Panc1 (cell line): ENCODE measurements around the gene PDZD2. TPM values are rescaled to one million over a fixed set of nuclear protein-coding genes. Genes with fewer than 3 reads are reported as not detected.

Source experiments
- ATAC-seq: fragments of 200-7000 bp; cut with Tn5 transposase; 2 replicates; pipeline ENCODE4 v1.9.1; 2020; ENCODE audit warnings: mild to moderate bottlenecking, moderate library complexity
- BruUV-seq: library from RNA; stranded (reverse); fragments of 400-500 nt; replicated peaks from 2 replicates; lab custom pipeline; 2021; lab: Mats Ljungman, UMichigan
- CTCF ChIA-PET: fragments of 300-600 bp; sonication (Branson Sonifier 250); formaldehyde crosslinking; loops from one replicate; lab custom pipeline; 2022; ENCODE audit warnings: antibody characterized with exemption; lab: Charles Lee
- POLR2A ChIA-PET: fragments of 300-600 bp; sonication (Branson Sonifier 250); formaldehyde crosslinking; loops from one replicate; lab custom pipeline; 2022; ENCODE audit warnings: antibody characterized with exemption; lab: Charles Lee
- DNase-seq: peaks from one replicate; pipeline ENCODE4 v3.0.0-alpha.2; 2010; ENCODE audit warnings: low read depth, low spot score
- H3K27ac ChIP-seq: 2 replicates; pipeline ENCODE4 v1.5.1; 2011; ENCODE audit warnings: mild to moderate bottlenecking, low read length, inconsistent platforms
- H3K27me3 ChIP-seq: fragments of 200-500 bp; sonication (Bioruptor generic); 2 replicates; pipeline ENCODE4 v1.6.0; 2014; ENCODE audit warnings: low read length, inconsistent platforms; ENCODE audit not compliant: control insufficient read depth, insufficient read depth
- H3K36me3 ChIP-seq: fragments of 200-500 bp; sonication (Bioruptor generic); 2 replicates; pipeline ENCODE4 v1.5.1; 2014; ENCODE audit warnings: inconsistent platforms, mild to moderate bottlenecking, low read length, moderate library complexity; ENCODE audit not compliant: control insufficient read depth, insufficient read depth
- H3K4me1 ChIP-seq: 2 replicates; pipeline ENCODE4 v1.5.1; 2011; ENCODE audit warnings: inconsistent platforms, mild to moderate bottlenecking, low read length, moderate library complexity; ENCODE audit not compliant: control insufficient read depth, insufficient read depth
- H3K4me3 ChIP-seq, 2 experiments: 2 replicates each; pipeline ENCODE4 v1.5.1; 2011 to 2012; ENCODE audit warnings: low read depth in 2 of 2, low read length in 2 of 2, mild to moderate bottlenecking in 2 of 2, inconsistent platforms in 1 of 2, moderate library complexity in 1 of 2
- H3K9me3 ChIP-seq: fragments of 200-500 bp; sonication (Bioruptor generic); 2 replicates; pipeline ENCODE4 v1.5.1; 2014; ENCODE audit warnings: low read depth, mild to moderate bottlenecking, inconsistent platforms, low read length, moderate library complexity; ENCODE audit not compliant: control insufficient read depth, insufficient read depth
- POLR2AphosphoS5 ChIP-seq: IDR thresholded peaks from 2 replicates; pipeline ENCODE4 v1.6.1; 2012; ENCODE audit warnings: mild to moderate bottlenecking, low read depth, low read length, moderate library complexity
- REST ChIP-seq, 2 experiments: IDR thresholded peaks; 2 replicates each; pipeline ENCODE4 v1.6.1; 2011 to 2012; ENCODE audit warnings: low read depth in 2 of 2, control low read depth in 1 of 2, low read length in 1 of 2, mild to moderate bottlenecking in 1 of 2, moderate library complexity in 1 of 2; ENCODE audit not compliant: insufficient read depth in 1 of 2
- SIN3A ChIP-seq: IDR thresholded peaks from 2 replicates; pipeline ENCODE4 v1.6.1; 2012; ENCODE audit warnings: low read depth, mild to moderate bottlenecking, low read length, moderate library complexity, borderline replicate concordance; ENCODE audit not compliant: insufficient read depth
- TCF7L2 ChIP-seq: IDR thresholded peaks from 2 replicates; pipeline ENCODE4 v1.6.1; 2011; ENCODE audit warnings: mild to moderate bottlenecking, low read depth, low read length, inconsistent platforms
- in situ Hi-C: cut with HindIII; loops from 2 replicates; pipeline ENCODE4 v1.10.0; 2016; ENCODE audit warnings: low sequenced_read_pairs, low pct_unique_long_range_greater_than_20kb
- intact Hi-C: fragments of 100-400 bp; cut with micrococcal nuclease; formaldehyde crosslinking; loops from one replicate; pipeline ENCODE4 v1.10.0; 2022; ENCODE audit not compliant: unreplicated experiment
- total RNA-seq: library from RNA; stranded (reverse); gene quantifications from one replicate; pipeline ENCODE4 v1.2.1, GENCODE V29; 2021; ENCODE audit not compliant: unreplicated experiment
- TF ChIP-seq, protein P1 (sequence below): fragments of 450-650 bp; IDR thresholded peaks from 2 replicates; pipeline ENCODE4 v1.5.1; 2017; ENCODE audit warnings: mild to moderate bottlenecking

PDZD2 gene
- total RNA-seq, 1 experiment from 2014 or later, result 0.10 TPM

DNA sequence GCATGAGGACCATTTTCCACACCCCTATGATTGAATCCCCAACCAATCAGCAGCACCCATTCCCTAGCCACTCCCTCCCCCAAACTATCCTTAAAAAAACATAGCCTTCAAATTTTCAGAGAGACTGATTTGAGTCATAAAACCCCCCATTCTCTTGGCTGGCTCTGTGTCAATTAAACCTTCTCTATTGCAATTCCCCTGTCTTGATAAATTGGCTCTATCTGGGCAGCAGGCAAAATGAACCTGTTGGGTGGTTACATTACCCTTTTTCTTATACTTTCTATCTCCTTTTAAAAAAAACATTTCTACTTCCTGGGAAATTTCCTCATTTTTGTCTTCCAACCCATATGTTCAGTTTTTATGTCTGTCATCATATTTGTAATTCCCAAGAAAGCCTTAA is 220.2 kb downstream of the PDZD2 start:
- peaks cover 9% of the 10 kb centered on the region for H3K4me1 ChIP-seq
- H3K36me3 ChIP-seq, result no peaks in the 10 kb centered on the region
- BruUV-seq, result no TSS peak
- DNase-seq (no peak), ATAC-seq (no peak)
- POLR2A ChIA-PET, result no interaction called here
- intact Hi-C loops, result no loop called here
- no peak overlapping the region for H3K4me3 ChIP-seq
- peaks cover 10% of the 10 kb centered on the region for H3K27me3 ChIP-seq
- TF ChIP-seq, protein P1, sequence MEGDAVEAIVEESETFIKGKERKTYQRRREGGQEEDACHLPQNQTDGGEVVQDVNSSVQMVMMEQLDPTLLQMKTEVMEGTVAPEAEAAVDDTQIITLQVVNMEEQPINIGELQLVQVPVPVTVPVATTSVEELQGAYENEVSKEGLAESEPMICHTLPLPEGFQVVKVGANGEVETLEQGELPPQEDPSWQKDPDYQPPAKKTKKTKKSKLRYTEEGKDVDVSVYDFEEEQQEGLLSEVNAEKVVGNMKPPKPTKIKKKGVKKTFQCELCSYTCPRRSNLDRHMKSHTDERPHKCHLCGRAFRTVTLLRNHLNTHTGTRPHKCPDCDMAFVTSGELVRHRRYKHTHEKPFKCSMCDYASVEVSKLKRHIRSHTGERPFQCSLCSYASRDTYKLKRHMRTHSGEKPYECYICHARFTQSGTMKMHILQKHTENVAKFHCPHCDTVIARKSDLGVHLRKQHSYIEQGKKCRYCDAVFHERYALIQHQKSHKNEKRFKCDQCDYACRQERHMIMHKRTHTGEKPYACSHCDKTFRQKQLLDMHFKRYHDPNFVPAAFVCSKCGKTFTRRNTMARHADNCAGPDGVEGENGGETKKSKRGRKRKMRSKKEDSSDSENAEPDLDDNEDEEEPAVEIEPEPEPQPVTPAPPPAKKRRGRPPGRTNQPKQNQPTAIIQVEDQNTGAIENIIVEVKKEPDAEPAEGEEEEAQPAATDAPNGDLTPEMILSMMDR, result no peak
- no peak for TF ChIP-seq POLR2AphosphoS5
- TF ChIP-seq REST (IDR thresholded peaks at IDR 0.05; ENCODE audit: insufficient read depth in 1 of 2, low read depth in 2 of 2, low read length in 1 of 2), result no peak
- CTCF ChIA-PET, result interaction anchor here (0.7 kb wide), 1 partner anchor 91 kb away, joined by 3 read pairs; no protein-coding TSS in a partner anchor
- H3K27ac ChIP-seq, result no peak overlapping the region
- peaks cover 3% of the 10 kb centered on the region; the same call in 1 of the 2 replicates for H3K9me3 ChIP-seq
- in situ Hi-C loops, result no loop called here

DNA sequence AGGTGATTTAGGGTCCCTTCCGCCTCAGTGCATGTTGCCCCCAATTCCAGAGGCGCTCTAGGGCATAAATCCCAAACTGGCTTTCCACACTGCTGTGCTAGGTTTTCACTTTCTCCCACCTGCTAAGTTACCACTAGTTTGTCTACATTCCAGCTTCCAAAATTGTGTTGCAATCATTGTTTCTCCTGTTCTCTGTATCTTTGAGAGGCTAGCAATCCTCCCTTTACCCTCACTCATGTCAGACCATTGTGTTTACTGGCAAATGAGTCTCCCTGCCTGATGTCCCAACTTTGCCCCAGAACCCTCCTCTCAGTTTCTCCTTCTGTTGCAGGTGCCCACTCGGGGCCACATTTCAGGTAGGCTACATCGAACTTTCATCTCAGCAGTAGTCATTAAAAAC is 221.3 kb downstream of the PDZD2 start:
- no peak overlapping the region for H3K4me3 ChIP-seq
- ATAC-seq, result no peak
- peaks cover 2% of the 10 kb centered on the region; the same call in 1 of the 2 replicates for H3K4me1 ChIP-seq
- no peak overlapping the region for H3K27ac ChIP-seq
- in situ Hi-C loops (no loop called here), intact Hi-C loops (no loop called here)
- no TSS peak for BruUV-seq
- H3K36me3 ChIP-seq, result no peaks in the 10 kb centered on the region
- peaks cover 3% of the 10 kb centered on the region; the same call in 1 of the 2 replicates for H3K9me3 ChIP-seq
- H3K27me3 ChIP-seq, result peaks cover 6% of the 10 kb centered on the region
- CTCF ChIA-PET, result no interaction called here
- TF ChIP-seq POLR2AphosphoS5, result no peak
- TF ChIP-seq, protein P1, result no peak
- no peak for TF ChIP-seq SIN3A
- TF ChIP-seq REST (IDR thresholded peaks at IDR 0.05; ENCODE audit: insufficient read depth in 1 of 2, low read depth in 2 of 2, low read length in 1 of 2), result no peak
- TF ChIP-seq TCF7L2, result no peak
- DNase-seq, result no peak
- POLR2A ChIA-PET, result no interaction called here
